CD4-positive, alpha-beta T cell (primary cell): ENCODE measurements around the gene AP4M1. TPM values are rescaled to one million over a fixed set of nuclear protein-coding genes. Genes with fewer than 3 reads are reported as not detected.

Experiments
- ATAC-seq: fragments of 200-7000 bp; cut with Tn5 transposase; one replicate; pipeline ENCODE4 v1.10.0; 2022; ENCODE audit warnings: mild to moderate bottlenecking; ENCODE audit not compliant: poor library complexity
- CTCF ChIA-PET: fragments of 350-600 bp; sonication (Branson Sonifier 250); formaldehyde crosslinking; loops from one replicate; lab custom pipeline; 2021; ENCODE audit warnings: antibody characterized with exemption, inconsistent platforms; lab: Charles Lee
- POLR2A ChIA-PET: fragments of 350-600 bp; sonication (Branson Sonifier 250); formaldehyde crosslinking; loops from one replicate; lab custom pipeline; 2021; ENCODE audit warnings: antibody characterized with exemption, inconsistent platforms; lab: Charles Lee
- DNase-seq, 14 experiments: peaks; one replicate each; pipeline ENCODE4 v3.0.0-alpha.2; 2013 to 2020; ENCODE audit warnings: mixed read lengths in 2 of 14
- H3K27ac ChIP-seq, 2 donors: one replicate each; pipeline versions ENCODE4 v1.5.1 to v1.7.0; 2013; ENCODE audit warnings: low read length in 2 of 2, low read depth in 1 of 2, mild to moderate bottlenecking in 1 of 2
- H3K27me3 ChIP-seq, 2 experiments: 1 replicate in 1 of 2; 2 replicates in 1 of 2; pipeline versions ENCODE4 v1.6.1 to v1.7.0; 2013; ENCODE audit warnings: low read length in 2 of 2, control low read depth in 1 of 2, mild to moderate bottlenecking in 1 of 2, moderate library complexity in 1 of 2; ENCODE audit not compliant: insufficient read depth in 2 of 2, control insufficient read depth in 1 of 2
- H3K36me3 ChIP-seq: one replicate; pipeline ENCODE4 v1.6.1; 2013; ENCODE audit warnings: low read length, control low read depth; ENCODE audit not compliant: insufficient read depth
- H3K4me1 ChIP-seq: one replicate; pipeline ENCODE4 v1.6.1; 2013; ENCODE audit warnings: low read length, control low read depth; ENCODE audit not compliant: insufficient read depth
- H3K4me3 ChIP-seq: one replicate; pipeline ENCODE4 v1.5.1; 2013; ENCODE audit warnings: mild to moderate bottlenecking, low read length, moderate library complexity
- H3K9me3 ChIP-seq, 2 experiments: 1 replicate in 1 of 2; 2 replicates in 1 of 2; pipeline versions ENCODE4 v1.6.1 to v1.7.0; 2013; ENCODE audit warnings: low read length in 2 of 2, mild to moderate bottlenecking in 2 of 2, control low read depth in 1 of 2, moderate library complexity in 1 of 2; ENCODE audit not compliant: control insufficient read depth in 1 of 2, insufficient read depth in 1 of 2
- H3K27ac Mint-ChIP-seq: one replicate; pipeline ENCODE4 v1.8.0; 2020; ENCODE audit warnings: mixed read lengths
- H3K27me3 Mint-ChIP-seq: one replicate; pipeline ENCODE4 v1.8.0; 2021; ENCODE audit warnings: mixed read lengths
- H3K36me3 Mint-ChIP-seq: one replicate; pipeline ENCODE4 v1.8.0; 2021; ENCODE audit warnings: low read depth, mixed read lengths
- H3K4me1 Mint-ChIP-seq: one replicate; pipeline ENCODE4 v1.8.0; 2021; ENCODE audit warnings: low read depth, mixed read lengths
- H3K4me3 Mint-ChIP-seq: one replicate; pipeline ENCODE4 v1.8.0; 2020; ENCODE audit warnings: mild to moderate bottlenecking, mixed read lengths
- H3K9me3 Mint-ChIP-seq: one replicate; pipeline ENCODE4 v1.8.0; 2020; ENCODE audit warnings: mixed read lengths
- CTCF ChIP-seq: fragments of 200-600 bp; IDR thresholded peaks from one replicate; pipeline ENCODE4 v1.8.0; 2022; ENCODE audit warnings: antibody characterized with exemption, mild to moderate bottlenecking
- intact Hi-C, 2 experiments: fragments of 100-400 bp; cut with DNase I in 1 of 2; cut with micrococcal nuclease in 1 of 2; formaldehyde crosslinking; loops; one replicate each; pipeline versions ENCODE4 v1.15.1 to v1.9.0; 2023 to 2025; cut with DNase I, micrococcal nuclease
- total RNA-seq, 174 experiments: library from RNA in 2 of 174; stranded (reverse) in 2 of 174; gene quantifications; one replicate each; pipeline ENCODE4 v1.2.3 and lab custom pipeline; 2021 to 2026

AP4M1 gene
- total RNA-seq, 2 experiments from 2014 or later: 2.8 to 4.0 TPM

DNA sequence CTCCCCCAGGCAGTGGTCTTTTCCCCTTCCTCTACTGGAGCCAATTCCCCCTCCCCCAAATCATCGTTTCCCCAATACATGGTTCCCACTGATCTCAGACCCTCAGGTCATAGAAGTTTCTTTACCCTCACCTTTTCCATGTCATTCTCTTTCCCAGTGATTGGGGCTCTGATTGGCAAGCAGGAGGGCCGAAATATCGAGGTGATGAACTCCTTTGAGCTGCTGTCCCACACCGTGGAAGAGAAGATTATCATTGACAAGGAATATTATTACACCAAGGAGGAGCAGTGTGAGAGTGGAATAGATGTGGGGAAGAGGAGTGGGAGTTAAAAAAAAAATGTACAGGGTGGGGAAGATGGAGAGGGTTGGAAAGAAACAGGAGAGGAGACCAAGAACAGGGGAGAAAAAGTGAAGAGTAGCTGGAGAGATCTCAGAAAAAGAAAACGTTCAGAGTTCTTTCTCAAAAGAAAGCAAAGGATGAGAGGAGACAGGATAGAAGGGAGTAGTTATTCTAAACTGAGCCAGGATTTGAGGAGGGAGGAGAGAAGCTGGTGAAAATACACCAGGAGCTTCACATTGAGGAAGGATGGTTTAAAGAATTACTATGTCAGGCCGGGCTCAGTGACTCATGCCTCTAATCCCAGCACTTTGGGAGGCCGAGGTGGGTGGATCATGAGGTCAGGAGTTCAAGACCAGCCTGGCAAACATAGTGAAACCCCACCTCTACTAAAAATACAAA lies 11.8 kb upstream of the AP4M1 start:
- H3K27ac ChIP-seq: peak overlapping the region; percentile 83 to 86
- Mint-ChIP-seq H3K4me3 (peak overlapping the region; percentile 90), H3K36me3 (peaks cover 53% of the 10 kb centered on the region), H3K4me1 (peaks cover 25% of the 10 kb centered on the region), H3K27ac (peak overlapping the region; percentile 91), H3K27me3 (no peaks in the 10 kb centered on the region), H3K9me3 (no peaks in the 10 kb centered on the region)
- POLR2A ChIA-PET: interaction anchor here (0.7 to 3.7 kb wide), 7 partner anchors 8 to 88 kb away, joined by 3 to 46 read pairs (median 3); partner anchors contain the start of genes AP4M1, MBLAC1 and MCM7
- no peak for DNase-seq
- CTCF ChIA-PET: interaction anchor here (1.3 to 1.6 kb wide), 2 partner anchors 9 to 41 kb away, joined by 3 to 5 read pairs; no protein-coding TSS in a partner anchor
- H3K27me3 ChIP-seq: no peaks in the 10 kb centered on the region
- H3K4me3 ChIP-seq: peak overlapping the region; percentile 92
- TF ChIP-seq CTCF: no peak
- no peaks in the 10 kb centered on the region for H3K9me3 ChIP-seq
- intact Hi-C loops: loop anchor here (1.0 to 10.0 kb wide), 3 partner anchors 11 to 945 kb away; partner anchors contain the start of genes SMURF1 (in 1 of the 2) and TRIM4 (in 1 of the 2)
- peaks cover 24% of the 10 kb centered on the region for H3K4me1 ChIP-seq
- no peak for ATAC-seq
- H3K36me3 ChIP-seq: peaks cover 44% of the 10 kb centered on the region

DNA sequence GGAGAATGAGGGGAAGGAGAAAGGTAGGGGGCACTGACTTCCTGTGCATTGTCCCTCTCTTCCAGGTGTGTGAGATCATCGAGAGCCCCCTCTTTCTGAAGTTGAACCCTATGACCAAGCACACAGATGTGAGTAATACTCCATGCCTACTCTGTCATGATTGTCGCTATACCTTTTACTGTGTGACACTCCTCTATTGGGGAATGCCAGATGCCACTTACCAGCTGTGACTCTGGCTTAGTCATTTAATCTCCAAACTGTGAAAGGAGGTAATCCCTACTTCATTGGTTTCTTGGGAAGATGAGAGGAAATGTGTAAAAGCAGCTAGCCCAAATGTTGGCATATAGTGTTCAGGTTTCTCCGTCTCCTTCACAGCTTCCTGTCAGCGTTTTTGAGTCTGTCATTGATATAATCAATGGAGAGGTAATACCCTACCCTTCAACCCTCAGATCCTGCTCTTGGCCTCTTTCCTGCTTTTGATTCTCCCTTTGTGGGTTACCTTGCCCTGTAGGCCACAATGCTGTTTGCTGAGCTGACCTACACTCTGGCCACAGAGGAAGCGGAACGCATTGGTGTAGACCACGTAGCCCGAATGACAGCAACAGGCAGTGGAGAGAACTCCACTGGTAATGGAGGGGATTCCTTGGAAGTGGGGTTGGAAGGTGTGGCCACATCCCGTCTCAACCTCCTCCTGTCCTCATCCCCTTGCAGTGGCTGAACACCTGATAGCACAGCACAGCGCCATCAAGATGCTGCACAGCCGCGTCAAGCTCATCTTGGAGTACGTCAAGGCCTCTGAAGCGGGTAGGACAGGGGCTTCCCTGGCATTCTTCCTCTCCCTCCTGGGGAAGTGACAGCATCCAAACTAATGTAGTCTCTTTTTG lies 10.7 kb upstream of the AP4M1 start:
- H3K9me3 Mint-ChIP-seq: no peaks in the 10 kb centered on the region
- peaks cover 25% of the 10 kb centered on the region for H3K4me1 Mint-ChIP-seq
- intact Hi-C loops: no loop called here
- no peaks in the 10 kb centered on the region for H3K27me3 ChIP-seq
- H3K36me3 ChIP-seq: peaks cover 56% of the 10 kb centered on the region
- no peak for DNase-seq
- H3K27ac Mint-ChIP-seq: peak overlapping the region; percentile 91
- H3K36me3 Mint-ChIP-seq: peaks cover 64% of the 10 kb centered on the region
- H3K27me3 Mint-ChIP-seq: no peaks in the 10 kb centered on the region
- H3K4me3 ChIP-seq: no peak overlapping the region
- no peak overlapping the region for H3K27ac ChIP-seq
- peaks cover 24% of the 10 kb centered on the region for H3K4me1 ChIP-seq
- TF ChIP-seq CTCF: no peak
- peak overlapping the region; percentile 90 for H3K4me3 Mint-ChIP-seq
- no peak for ATAC-seq
- ChIA-PET CTCF (interaction anchor here (1.3 to 1.6 kb wide), 2 partner anchors 10 to 40 kb away, joined by 3 to 5 read pairs; no protein-coding TSS in a partner anchor), POLR2A (interaction anchor here (1.1 to 3.7 kb wide), 2 partner anchors 10 to 36 kb away, joined by 3 to 46 read pairs; partner anchors contain the start of genes AP4M1, MBLAC1 and MCM7)
- no peaks in the 10 kb centered on the region for H3K9me3 ChIP-seq
